NK-92 (cell line): ENCODE data around the gene RASAL3.
"Not testable (repeated sequence)": the region's sequence is repeated elsewhere in the genome, so short reads cannot be mapped to it uniquely, and the experiment has no call there.

ENCODE experiments used
- DNase-seq: peaks from one replicate; lab custom pipeline; 2025; ENCODE audit not compliant: unreplicated experiment; lab: John Stamatoyannopoulos, UW

The RASAL3 gene

GRCh38 chr19:15475169-15475568 lies 10.8 kb upstream of the RASAL3 start:
- no peak for DNase-seq

- not testable (repeated sequence) for DNase-seq
These were observed 9.5 kb upstream of the RASAL3 start for GRCh38 chr19:15473821-15474220.

GRCh38 chr19:15471639-15472101 lies 7.3 kb upstream of the RASAL3 start:
- DNase-seq, result no peak

GRCh38 chr19:15469513-15470297 lies 5.4 kb upstream of the RASAL3 start:
- no peak for DNase-seq

GRCh38 chr19:15468675-15469512 lies 4.5 kb upstream of the RASAL3 start:
- no peak for DNase-seq

GRCh38 chr19:15467734-15468214 lies 3.4 kb upstream of the RASAL3 start:
- DNase-seq, result no peak

- no peak for DNase-seq
These were observed 2.7 kb upstream of the RASAL3 start for GRCh38 chr19:15466851-15467733.

GRCh38 chr19:15463861-15464371 lies 428 bp downstream of the RASAL3 start:
- DNase-seq, result no peak

GRCh38 chr19:15461694-15462093 lies 2.6 kb downstream of the RASAL3 start:
- DNase-seq, result no peak

- DNase-seq, result no peak
These were observed 6.5 kb downstream of the RASAL3 start for GRCh38 chr19:15457701-15458484.

- no peak for DNase-seq
These were observed 7.3 kb downstream of the RASAL3 start for GRCh38 chr19:15456871-15457700.

- DNase-seq, result no peak
These were observed 7.9 kb downstream of the RASAL3 start for GRCh38 chr19:15456441-15456840.

- DNase-seq, result no peak
These were observed 8.3 kb downstream of the RASAL3 start for GRCh38 chr19:15455996-15456395.

- DNase-seq, result no peak
These were observed 10.2 kb downstream of the RASAL3 start for GRCh38 chr19:15453906-15454860.

GRCh38 chr19:15453091-15453578 lies 11.2 kb downstream of the RASAL3 start:
- DNase-seq, result no peak

GRCh38 chr19:15452111-15453047 lies 12.0 kb downstream of the RASAL3 start:
- no peak for DNase-seq

GRCh38 chr19:15450528-15450890 lies 13.8 kb downstream of the RASAL3 start:
- DNase-seq, result no peak
